ENCODE measurements around the gene CCDC187. TPM values are rescaled to one million over a fixed set of nuclear protein-coding genes. Genes with fewer than 3 reads are reported as not detected.
"Not testable (repeated sequence)": the region's sequence is repeated elsewhere in the genome, so short reads cannot be mapped to it uniquely, and the experiment has no call there.

The CCDC187 gene
- total RNA-seq (under 1 TPM in 4 of 5 donors, not detected in 1; 0.07 to 0.20 (median 0.09) TPM), total RNA-seq (0 to 0.25 (median 0.06) reads per million in 29 experiments)
- total RNA-seq (2013) = 0.04 TPM

DNA sequence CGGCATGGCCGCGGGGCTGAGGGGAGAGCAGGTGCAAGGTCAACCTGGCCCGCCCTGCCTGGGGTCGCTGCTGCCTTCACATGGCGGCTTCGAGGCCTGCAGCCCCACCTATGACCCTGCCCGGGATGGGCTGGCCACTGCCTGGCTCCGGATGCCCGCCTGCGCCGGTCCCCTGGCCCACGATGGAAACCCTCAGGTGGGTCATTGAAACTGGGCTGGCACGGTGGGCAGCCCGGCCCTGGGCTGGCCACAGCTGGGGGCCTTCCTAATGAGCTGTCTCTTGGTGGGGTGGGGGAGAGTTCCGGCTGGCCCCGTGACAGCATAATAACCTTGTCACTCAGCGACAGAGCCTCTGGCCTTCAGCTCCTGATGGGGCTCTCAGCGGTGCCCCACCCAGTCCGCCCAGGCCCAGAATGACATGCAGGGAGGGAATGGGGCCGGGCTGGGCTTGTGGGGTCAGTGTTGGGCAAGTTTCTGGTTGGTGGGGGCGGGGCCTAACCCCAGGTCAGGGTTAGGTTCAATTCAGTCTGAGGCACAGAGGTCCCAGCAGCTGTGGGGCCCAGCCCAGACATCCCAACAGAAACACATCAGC lies at the start of gene CCDC187:
TSS of gene CCDC187 (minus strand) at position 270 of the 592 bp plus-strand sequence. CDS start at position 6, 264 bp downstream.
- H3K27me3 ChIP-seq (replicated peaks in 1 of 2; ENCODE audit: control insufficient read depth in 2 of 2, extremely low read depth in 1 of 2, insufficient read depth in 2 of 2, low read length in 1 of 2) = peaks cover 0 to 66% of the 10 kb centered on the region in 2 experiments
- H3K9me3 Mint-ChIP-seq = no peaks in the 10 kb centered on the region
- H3K36me3 ChIP-seq (ENCODE audit: control insufficient read depth in 2 of 2, extremely low read depth in 1 of 2, insufficient read depth in 1 of 2, low read length in 1 of 2) = no peaks in the 10 kb centered on the region
- ChIA-PET CTCF (no interaction called here), POLR2A (no interaction called here)
- H3K27me3 Mint-ChIP-seq = peaks cover 3 to 5% of the 10 kb centered on the region in 2 donors
- DNase-seq (no peak), ATAC-seq (replicated peaks in 1 of 4) (no peak)
- 89% methylated on average over 21 of the region's 22 CpGs for WGBS (ENCODE audit: insufficient coverage)
- H3K9me3 ChIP-seq = no peaks in the 10 kb centered on the region
- no peak within 1 kb of the TSS for H3K27ac ChIP-seq (ENCODE audit: low read length)
- no peak within 1 kb of the TSS for H3K27ac Mint-ChIP-seq
- H3K4me1 ChIP-seq (ENCODE audit: control insufficient read depth in 1 of 2, extremely low read depth in 1 of 2, insufficient read depth in 2 of 2, low read length in 2 of 2) = peaks cover 0 to 13% of the 10 kb centered on the region in 2 experiments
- no peaks in the 10 kb centered on the region for H3K36me3 Mint-ChIP-seq
- H3K4me3 ChIP-seq (ENCODE audit: control insufficient read depth in 1 of 2, extremely low read depth in 1 of 2, low read length in 1 of 2) = no peak within 1 kb of the TSS
- no peak within 1 kb of the TSS for H3K4me3 Mint-ChIP-seq
- H3K4me1 Mint-ChIP-seq = peaks cover 4 to 7% (median 6%) of the 10 kb centered on the region in 3 donors

DNA sequence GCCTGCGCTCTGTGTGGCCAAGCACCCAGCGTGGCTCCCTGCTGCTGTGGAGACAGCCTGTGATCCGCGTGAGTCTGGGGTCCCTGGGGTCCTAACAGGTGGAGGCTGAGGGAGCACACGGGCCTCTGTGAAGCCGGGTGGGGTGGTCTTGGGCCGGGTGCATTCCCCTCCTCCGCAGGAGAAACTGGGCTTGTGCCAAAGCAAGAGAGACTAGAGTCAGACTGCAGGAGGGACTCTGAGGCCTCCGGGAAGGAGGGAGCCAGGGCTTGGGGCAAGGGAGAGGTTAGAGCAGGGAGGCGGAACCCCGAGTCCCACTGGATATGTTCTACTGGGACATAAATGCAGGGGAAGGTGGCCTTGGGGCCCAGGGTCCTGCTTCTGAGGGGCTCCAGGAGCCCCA lies 49.2 kb upstream of the CCDC187 start:
- 88% methylated on average over 10 of the region's 11 CpGs for WGBS (ENCODE audit: insufficient coverage)
- no peaks in the 10 kb centered on the region for H3K36me3 Mint-ChIP-seq

DNA sequence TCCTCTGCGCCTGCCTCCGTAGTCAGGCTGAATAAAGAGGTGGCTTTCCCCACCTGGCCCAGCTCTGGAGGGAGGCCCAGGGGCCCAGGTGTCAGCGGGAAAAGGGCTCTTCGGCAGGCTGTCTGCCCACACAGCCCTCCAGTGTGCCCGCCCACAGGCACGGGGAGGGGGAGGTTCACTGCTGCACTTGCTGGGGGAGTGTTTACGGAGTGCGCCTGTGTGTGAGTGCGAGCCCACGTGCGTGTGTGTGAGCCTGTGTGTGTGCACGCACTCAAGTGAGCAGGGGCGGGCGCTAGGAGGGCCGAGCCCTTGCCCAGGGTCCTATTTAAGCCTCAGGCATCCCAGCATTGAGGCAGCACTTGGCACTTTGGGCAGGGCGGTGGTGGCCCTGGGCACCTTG lies 48.8 kb upstream of the CCDC187 start:
- H3K4me1 ChIP-seq (ENCODE audit: control insufficient read depth in 1 of 2, extremely low read depth in 1 of 2, insufficient read depth in 2 of 2, low read length in 2 of 2) = peaks cover 0 to 5% of the 10 kb centered on the region in 2 experiments
- H3K27ac ChIP-seq (ENCODE audit: low read length) = no peak overlapping the region
- no peak overlapping the region for H3K4me3 Mint-ChIP-seq
- H3K27me3 ChIP-seq (replicated peaks in 1 of 2; ENCODE audit: control insufficient read depth in 2 of 2, extremely low read depth in 1 of 2, insufficient read depth in 2 of 2, low read length in 1 of 2) = no peaks in the 10 kb centered on the region
- no peaks in the 10 kb centered on the region for H3K9me3 ChIP-seq
- H3K27me3 Mint-ChIP-seq = no peaks in the 10 kb centered on the region
- WGBS (ENCODE audit: insufficient coverage) = 62% methylated on average over 13 of the region's 16 CpGs
- no peak overlapping the region for H3K27ac Mint-ChIP-seq
- no peaks in the 10 kb centered on the region for H3K9me3 Mint-ChIP-seq
- no peaks in the 10 kb centered on the region for H3K4me1 Mint-ChIP-seq
- POLR2A ChIA-PET = no interaction called here
- H3K4me3 ChIP-seq (ENCODE audit: control insufficient read depth in 1 of 2, extremely low read depth in 1 of 2, low read length in 1 of 2) = no peak overlapping the region
- H3K36me3 ChIP-seq (ENCODE audit: control insufficient read depth in 2 of 2, extremely low read depth in 1 of 2, insufficient read depth in 1 of 2, low read length in 1 of 2) = peaks cover 0 to 5% of the 10 kb centered on the region in 2 donors
- DNase-seq = no peak
- ATAC-seq (replicated peaks in 1 of 4) = no peak
- CTCF ChIA-PET = no interaction called here
- H3K36me3 Mint-ChIP-seq = no peaks in the 10 kb centered on the region

More for the DNA sequence above, 49.2 kb upstream of the CCDC187 start:
- no peaks in the 10 kb centered on the region for H3K27me3 ChIP-seq (replicated peaks in 1 of 2; ENCODE audit: control insufficient read depth in 2 of 2, extremely low read depth in 1 of 2, insufficient read depth in 2 of 2, low read length in 1 of 2)
- no peak overlapping the region for H3K4me3 Mint-ChIP-seq
- POLR2A ChIA-PET = no interaction called here
- no peak overlapping the region for H3K27ac Mint-ChIP-seq
- peaks cover 0 to 5% of the 10 kb centered on the region in 2 donors for H3K36me3 ChIP-seq (ENCODE audit: control insufficient read depth in 2 of 2, extremely low read depth in 1 of 2, insufficient read depth in 1 of 2, low read length in 1 of 2)
- H3K4me1 Mint-ChIP-seq = no peaks in the 10 kb centered on the region
- ATAC-seq (replicated peaks in 1 of 4) (no peak), DNase-seq (no peak)
- CTCF ChIA-PET = no interaction called here
- no peak overlapping the region for H3K27ac ChIP-seq (ENCODE audit: low read length)
- no peaks in the 10 kb centered on the region for H3K9me3 Mint-ChIP-seq
- peaks cover 0 to 5% of the 10 kb centered on the region in 2 experiments for H3K4me1 ChIP-seq (ENCODE audit: control insufficient read depth in 1 of 2, extremely low read depth in 1 of 2, insufficient read depth in 2 of 2, low read length in 2 of 2)
- no peaks in the 10 kb centered on the region for H3K27me3 Mint-ChIP-seq
- H3K4me3 ChIP-seq (ENCODE audit: control insufficient read depth in 1 of 2, extremely low read depth in 1 of 2, low read length in 1 of 2) = no peak overlapping the region
- no peaks in the 10 kb centered on the region for H3K9me3 ChIP-seq

DNA sequence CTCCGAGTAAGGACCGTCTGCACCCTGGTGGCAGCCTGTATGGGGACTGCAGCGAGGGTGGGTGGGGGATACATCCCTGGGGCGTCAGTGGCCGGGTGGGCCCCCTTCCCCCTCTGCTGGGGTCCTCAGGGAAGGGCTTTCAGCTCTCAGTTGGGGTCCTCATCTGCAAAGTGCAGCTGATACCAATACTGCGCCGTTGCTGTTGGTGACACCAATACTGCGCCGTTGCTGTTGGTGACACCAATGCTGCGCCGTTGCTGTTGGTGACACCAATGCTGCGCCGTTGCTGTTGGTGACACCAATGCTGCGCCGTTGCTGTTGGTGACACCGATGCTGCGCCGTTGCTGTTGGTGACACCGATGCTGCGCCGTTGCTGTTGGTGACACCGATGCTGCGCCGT lies 48.0 kb upstream of the CCDC187 start:
- POLR2A ChIA-PET; H3K4me1 Mint-ChIP-seq; H3K4me1 ChIP-seq (ENCODE audit: control insufficient read depth in 1 of 2, extremely low read depth in 1 of 2, insufficient read depth in 2 of 2, low read length in 2 of 2); H3K36me3 ChIP-seq (ENCODE audit: control insufficient read depth in 2 of 2, extremely low read depth in 1 of 2, insufficient read depth in 1 of 2, low read length in 1 of 2); CTCF ChIA-PET; H3K4me3 Mint-ChIP-seq; H3K27me3 Mint-ChIP-seq; H3K27ac ChIP-seq (ENCODE audit: low read length); H3K4me3 ChIP-seq (ENCODE audit: control insufficient read depth in 1 of 2, extremely low read depth in 1 of 2, low read length in 1 of 2); H3K36me3 Mint-ChIP-seq; H3K9me3 Mint-ChIP-seq; H3K9me3 ChIP-seq; DNase-seq; ATAC-seq (replicated peaks in 1 of 4); H3K27ac Mint-ChIP-seq; H3K27me3 ChIP-seq (replicated peaks in 1 of 2; ENCODE audit: control insufficient read depth in 2 of 2, extremely low read depth in 1 of 2, insufficient read depth in 2 of 2, low read length in 1 of 2): not testable (repeated sequence)
- WGBS (ENCODE audit: insufficient coverage) = 89% methylated on average over 9 of the region's 24 CpGs

DNA sequence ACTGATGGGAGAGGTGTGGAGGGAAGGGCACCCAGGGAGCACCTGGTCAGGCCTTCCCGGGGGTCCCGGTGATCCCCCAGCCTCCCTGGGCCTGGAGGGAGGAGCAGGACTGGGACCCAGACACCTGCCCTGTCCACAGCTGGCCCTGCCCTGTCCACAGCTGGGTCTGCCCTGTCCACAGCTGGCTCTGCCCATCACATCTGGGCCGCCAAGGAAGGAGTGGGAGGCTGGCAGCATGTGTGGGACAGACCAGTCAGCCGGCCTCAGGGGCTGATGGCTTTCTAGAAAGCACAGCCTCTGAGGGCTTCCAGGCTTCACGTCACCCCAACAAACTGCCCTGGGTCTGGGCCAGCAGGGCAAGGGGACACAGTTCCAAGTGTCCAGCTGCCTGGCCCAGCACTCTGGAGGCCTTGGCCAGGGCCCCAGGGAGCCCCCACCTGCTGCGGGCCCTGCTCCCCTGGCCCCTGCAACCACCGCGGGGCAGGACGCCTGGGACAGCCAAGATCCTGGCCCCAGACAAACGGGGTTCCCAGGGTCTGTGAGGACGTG lies 47.4 kb upstream of the CCDC187 start:
- Mint-ChIP-seq H3K36me3 (no peaks in the 10 kb centered on the region), H3K4me1 (no peaks in the 10 kb centered on the region), H3K27ac (no peak overlapping the region), H3K27me3 (no peaks in the 10 kb centered on the region), H3K9me3 (no peaks in the 10 kb centered on the region), H3K4me3 (no peak overlapping the region)
- H3K9me3 ChIP-seq = no peaks in the 10 kb centered on the region
- peaks cover 0 to 5% of the 10 kb centered on the region in 2 experiments for H3K4me1 ChIP-seq (ENCODE audit: control insufficient read depth in 1 of 2, extremely low read depth in 1 of 2, insufficient read depth in 2 of 2, low read length in 2 of 2)
- CTCF ChIA-PET = no interaction called here
- POLR2A ChIA-PET = no interaction called here
- H3K27ac ChIP-seq (ENCODE audit: low read length) = no peak overlapping the region
- no peaks in the 10 kb centered on the region for H3K27me3 ChIP-seq (replicated peaks in 1 of 2; ENCODE audit: control insufficient read depth in 2 of 2, extremely low read depth in 1 of 2, insufficient read depth in 2 of 2, low read length in 1 of 2)
- no peaks in the 10 kb centered on the region for H3K36me3 ChIP-seq (ENCODE audit: control insufficient read depth in 2 of 2, extremely low read depth in 1 of 2, insufficient read depth in 1 of 2, low read length in 1 of 2)
- ATAC-seq (replicated peaks in 1 of 4) (no peak), DNase-seq (no peak)
- no peak overlapping the region for H3K4me3 ChIP-seq (ENCODE audit: control insufficient read depth in 1 of 2, extremely low read depth in 1 of 2, low read length in 1 of 2)
- WGBS (ENCODE audit: insufficient coverage) = 83% methylated on average over 11 of the region's 11 CpGs

DNA sequence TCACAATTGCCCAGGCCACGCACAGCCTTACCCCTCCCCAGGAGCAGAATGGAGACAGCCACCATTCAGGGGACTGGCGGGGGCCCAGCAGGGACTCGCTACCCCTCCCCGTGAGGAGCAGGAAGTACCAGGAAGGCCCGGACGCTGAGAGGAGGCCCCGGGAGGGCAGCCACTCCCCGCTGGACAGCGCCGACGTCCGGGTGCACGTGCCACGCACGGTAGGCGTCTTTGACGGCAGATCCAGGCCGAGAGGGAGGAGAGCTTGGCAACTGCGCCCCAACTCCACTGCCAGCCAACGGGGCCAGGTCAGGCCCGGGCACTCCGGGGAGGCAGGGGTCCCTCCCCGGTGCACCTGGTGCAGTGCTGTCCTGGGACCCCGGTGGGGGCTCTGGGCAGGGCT lies 45.7 kb upstream of the CCDC187 start:
- Mint-ChIP-seq H3K9me3 (no peaks in the 10 kb centered on the region), H3K27ac (no peak overlapping the region), H3K4me3 (no peak overlapping the region), H3K4me1 (no peaks in the 10 kb centered on the region), H3K36me3 (no peaks in the 10 kb centered on the region), H3K27me3 (no peaks in the 10 kb centered on the region)
- 94% methylated on average over 24 of the region's 24 CpGs for WGBS (ENCODE audit: insufficient coverage)
- no peak for ATAC-seq (replicated peaks in 1 of 4)
- POLR2A ChIA-PET = no interaction called here
- CTCF ChIA-PET = no interaction called here
- Histone ChIP-seq H3K36me3 (ENCODE audit: control insufficient read depth in 2 of 2, extremely low read depth in 1 of 2, insufficient read depth in 1 of 2, low read length in 1 of 2) (no peaks in the 10 kb centered on the region), H3K27me3 (replicated peaks in 1 of 2; ENCODE audit: control insufficient read depth in 2 of 2, extremely low read depth in 1 of 2, insufficient read depth in 2 of 2, low read length in 1 of 2) (no peaks in the 10 kb centered on the region), H3K9me3 (no peaks in the 10 kb centered on the region), H3K4me3 (ENCODE audit: control insufficient read depth in 1 of 2, extremely low read depth in 1 of 2, low read length in 1 of 2) (no peak overlapping the region), H3K27ac (ENCODE audit: low read length) (no peak overlapping the region), H3K4me1 (ENCODE audit: control insufficient read depth in 1 of 2, extremely low read depth in 1 of 2, insufficient read depth in 2 of 2, low read length in 2 of 2) (peaks cover 0 to 1% of the 10 kb centered on the region in 2 experiments)
- no peak for DNase-seq

Data from T-cell (primary cell).